Natural killer cell (primary cell): ENCODE measurements around the gene ZFP36L1. TPM values are rescaled to one million over a fixed set of nuclear protein-coding genes. Genes with fewer than 3 reads are reported as not detected.
A peak's percentile ranks its signal among the peaks of the same experiment; 100 is the strongest.

ENCODE experiments used
- ATAC-seq, 3 donors: fragments of 150-1000 bp in 2 of 3; fragments of 200-7000 bp in 1 of 3; cut with Tn5 transposase; 1 replicate in 1 of 3; 2 replicates in 2 of 3; pipeline ENCODE4 v1.10.0; 2021; ENCODE audit warnings: mild to moderate bottlenecking in 2 of 3, moderate library complexity in 2 of 3
- DNase-seq, 2 donors: peaks; one replicate each; pipeline versions ENCODE4 v3.0.0 to v3.0.0-alpha.2; 2013 to 2021; ENCODE audit warnings: mixed read lengths in 1 of 2
- H3K27ac ChIP-seq: one replicate; pipeline ENCODE4 v1.5.1; 2013; ENCODE audit warnings: mild to moderate bottlenecking, low read length
- H3K27me3 ChIP-seq: one replicate; pipeline ENCODE4 v1.6.1; 2013; ENCODE audit warnings: low read length; ENCODE audit not compliant: control insufficient read depth, insufficient read depth
- H3K36me3 ChIP-seq: one replicate; pipeline ENCODE4 v1.6.1; 2013; ENCODE audit warnings: low read length; ENCODE audit not compliant: control insufficient read depth, insufficient read depth
- H3K4me1 ChIP-seq: one replicate; pipeline ENCODE4 v1.6.1; 2013; ENCODE audit warnings: low read length; ENCODE audit not compliant: control insufficient read depth, insufficient read depth
- H3K4me3 ChIP-seq: one replicate; pipeline ENCODE4 v1.5.1; 2013; ENCODE audit warnings: low read length
- H3K9me3 ChIP-seq: one replicate; pipeline ENCODE4 v1.6.1; 2013; ENCODE audit warnings: low read length; ENCODE audit not compliant: control insufficient read depth, insufficient read depth
- H3K27ac Mint-ChIP-seq, 2 donors: one replicate each; pipeline ENCODE4 v1.8.0; 2022; ENCODE audit warnings: mild to moderate bottlenecking in 2 of 2, mixed read lengths in 2 of 2, moderate library complexity in 1 of 2
- H3K27me3 Mint-ChIP-seq, 2 donors: one replicate each; pipeline ENCODE4 v1.8.0; 2022; ENCODE audit warnings: low read depth in 2 of 2, mixed read lengths in 2 of 2
- H3K36me3 Mint-ChIP-seq: one replicate; pipeline ENCODE4 v1.8.0; 2022; ENCODE audit warnings: mixed read lengths
- H3K4me1 Mint-ChIP-seq, 2 donors: one replicate each; pipeline ENCODE4 v1.8.0; 2022; ENCODE audit warnings: mixed read lengths in 2 of 2
- H3K4me3 Mint-ChIP-seq: one replicate; pipeline ENCODE4 v1.8.0; 2022; ENCODE audit warnings: mild to moderate bottlenecking, moderate library complexity, mixed read lengths
- H3K9me3 Mint-ChIP-seq, 2 donors: one replicate each; pipeline ENCODE4 v1.8.0; 2022; ENCODE audit warnings: mixed read lengths in 2 of 2
- CTCF ChIP-seq: fragments of 200-600 bp; IDR thresholded peaks from one replicate; pipeline ENCODE4 v1.8.0; 2022; ENCODE audit warnings: antibody characterized with exemption
- WGBS: methylation state at CpG from one replicate; pipeline ENCODE4 v1.1.7; 2013; ENCODE audit warnings: missing lambda C conversion rate; ENCODE audit not compliant: insufficient coverage; 5-methylcytosine and 5-hydroxymethylcytosine counted together
- intact Hi-C: fragments of 100-400 bp; cut with micrococcal nuclease; formaldehyde crosslinking; loops from one replicate; pipeline ENCODE4 v1.14.2; 2022
- total RNA-seq, 4 donors: library from RNA; stranded (reverse); fragments of 120-200 nt in 1 of 4; gene quantifications; one replicate each; pipeline versions ENCODE4 v1.2.3 to v1.2.4, GENCODE V29; 2013 to 2022

ZFP36L1 gene
- total RNA-seq, 3 donors from 2014 or later (not counting 1 experiment from before 2014, with no cell fraction given), result 143 to 167 (median 166) TPM

- DNase-seq, result peak in 1 of 2 donors; percentile 57
- H3K27ac ChIP-seq, result no peak overlapping the region
- H3K27me3 Mint-ChIP-seq, result no peaks in the 10 kb centered on the region
- no peak for TF ChIP-seq CTCF
- WGBS, result 23% methylated on average over 10 of the region's 10 CpGs
- H3K9me3 ChIP-seq, result no peaks in the 10 kb centered on the region
- H3K4me3 Mint-ChIP-seq, result peak overlapping the region; percentile 61
- no peaks in the 10 kb centered on the region for H3K36me3 Mint-ChIP-seq
- no peaks in the 10 kb centered on the region for H3K27me3 ChIP-seq
- intact Hi-C loops, result no loop called here
- no peaks in the 10 kb centered on the region for H3K9me3 Mint-ChIP-seq
- H3K36me3 ChIP-seq, result no peaks in the 10 kb centered on the region
- H3K4me1 Mint-ChIP-seq, result peaks cover 23 to 41% of the 10 kb centered on the region in 2 donors
- H3K4me3 ChIP-seq, result no peak overlapping the region
- peak in 2 of 3 donors; percentile 54 to 68 for ATAC-seq
- H3K27ac Mint-ChIP-seq, result peak overlapping the region; percentile 31 to 76
- H3K4me1 ChIP-seq, result peaks cover 33% of the 10 kb centered on the region
These were observed 21.2 kb downstream of the ZFP36L1 start for GRCh38 chr14:68771631-68772030.

- Mint-ChIP-seq H3K27ac (peak overlapping the region; percentile 31 to 76), H3K27me3 (no peaks in the 10 kb centered on the region), H3K4me1 (peaks cover 20 to 36% of the 10 kb centered on the region in 2 donors), H3K9me3 (no peaks in the 10 kb centered on the region), H3K4me3 (peak overlapping the region; percentile 61), H3K36me3 (no peaks in the 10 kb centered on the region)
- DNase-seq, result no peak
- no peaks in the 10 kb centered on the region for H3K27me3 ChIP-seq
- no peak overlapping the region for H3K27ac ChIP-seq
- no peak for ATAC-seq
- H3K9me3 ChIP-seq, result no peaks in the 10 kb centered on the region
- peaks cover 29% of the 10 kb centered on the region for H3K4me1 ChIP-seq
- H3K36me3 ChIP-seq, result no peaks in the 10 kb centered on the region
- intact Hi-C loops, result no loop called here
- H3K4me3 ChIP-seq, result no peak overlapping the region
- no peak for TF ChIP-seq CTCF
- WGBS, result 90% methylated on average over 10 of the region's 11 CpGs
These were observed 22.1 kb downstream of the ZFP36L1 start for GRCh38 chr14:68770553-68771286.

GRCh38 chr14:68770051-68770450 lies 22.8 kb downstream of the ZFP36L1 start:
- 89% methylated on average over 4 of the region's 9 CpGs for WGBS
- Mint-ChIP-seq H3K4me1 (peaks cover 16 to 32% of the 10 kb centered on the region in 2 donors), H3K9me3 (no peaks in the 10 kb centered on the region), H3K27me3 (no peaks in the 10 kb centered on the region), H3K4me3 (no peak overlapping the region), H3K27ac (peak overlapping the region in 1 of 2 donors; percentile 31), H3K36me3 (no peaks in the 10 kb centered on the region)
- H3K9me3 ChIP-seq, result no peaks in the 10 kb centered on the region
- H3K27ac ChIP-seq, result no peak overlapping the region
- no peaks in the 10 kb centered on the region for H3K36me3 ChIP-seq
- intact Hi-C loops, result no loop called here
- H3K4me1 ChIP-seq, result peaks cover 24% of the 10 kb centered on the region
- H3K27me3 ChIP-seq, result no peaks in the 10 kb centered on the region
- TF ChIP-seq CTCF, result no peak
- no peak overlapping the region for H3K4me3 ChIP-seq
- ATAC-seq (no peak), DNase-seq (no peak)

- no peaks in the 10 kb centered on the region for H3K9me3 Mint-ChIP-seq
- H3K36me3 Mint-ChIP-seq, result no peaks in the 10 kb centered on the region
- ATAC-seq (no peak), DNase-seq (no peak)
- no peak overlapping the region for H3K4me3 ChIP-seq
- no peaks in the 10 kb centered on the region for H3K36me3 ChIP-seq
- no peak overlapping the region for H3K27ac ChIP-seq
- TF ChIP-seq CTCF, result no peak
- H3K27me3 Mint-ChIP-seq, result no peaks in the 10 kb centered on the region
- no peak overlapping the region for H3K27ac Mint-ChIP-seq
- H3K9me3 ChIP-seq, result no peaks in the 10 kb centered on the region
- no peak overlapping the region for H3K4me3 Mint-ChIP-seq
- H3K4me1 ChIP-seq, result peaks cover 24% of the 10 kb centered on the region
- intact Hi-C loops, result no loop called here
- H3K4me1 Mint-ChIP-seq, result peaks cover 16 to 32% of the 10 kb centered on the region in 2 donors
- 67% methylated on average over 7 of the region's 7 CpGs for WGBS
- H3K27me3 ChIP-seq, result no peaks in the 10 kb centered on the region
These were observed 24.6 kb downstream of the ZFP36L1 start for GRCh38 chr14:68768316-68768715.
